ENCODE results near the gene ADGRF4.

ADGRF4 gene

DNA sequence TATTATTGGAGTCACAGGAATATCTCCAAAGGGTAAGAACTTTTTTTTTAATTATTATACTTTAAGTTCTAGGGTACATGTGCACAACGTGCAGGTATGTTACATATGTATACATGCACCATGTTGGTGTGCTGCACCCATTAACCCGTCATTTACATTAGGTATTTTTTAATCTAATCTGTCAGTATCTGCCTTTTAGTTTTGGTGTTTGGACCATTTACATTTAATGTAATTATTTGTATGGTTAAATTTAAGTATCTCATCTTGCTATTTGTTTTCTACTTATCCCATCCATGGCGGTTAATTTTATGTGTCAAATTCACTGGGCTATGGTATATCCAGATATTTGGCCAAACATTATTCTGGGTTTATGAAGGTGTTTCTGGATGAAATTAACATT is 68.1 kb downstream of the ADGRF4 start:
- no peak overlapping the region for H3K4me3 ChIP-seq (ENCODE audit: low read depth in 1 of 2, low read length in 2 of 2)
- H3K27me3 ChIP-seq (ENCODE audit: insufficient read depth, low read length, poor library complexity), result no peaks in the 10 kb centered on the region
- no peak for TF ChIP-seq EZH2 (IDR thresholded peaks at IDR 0.05; ENCODE audit: borderline replicate concordance, low read depth, low read length, severe bottlenecking)
- TF ChIP-seq, protein P1, sequence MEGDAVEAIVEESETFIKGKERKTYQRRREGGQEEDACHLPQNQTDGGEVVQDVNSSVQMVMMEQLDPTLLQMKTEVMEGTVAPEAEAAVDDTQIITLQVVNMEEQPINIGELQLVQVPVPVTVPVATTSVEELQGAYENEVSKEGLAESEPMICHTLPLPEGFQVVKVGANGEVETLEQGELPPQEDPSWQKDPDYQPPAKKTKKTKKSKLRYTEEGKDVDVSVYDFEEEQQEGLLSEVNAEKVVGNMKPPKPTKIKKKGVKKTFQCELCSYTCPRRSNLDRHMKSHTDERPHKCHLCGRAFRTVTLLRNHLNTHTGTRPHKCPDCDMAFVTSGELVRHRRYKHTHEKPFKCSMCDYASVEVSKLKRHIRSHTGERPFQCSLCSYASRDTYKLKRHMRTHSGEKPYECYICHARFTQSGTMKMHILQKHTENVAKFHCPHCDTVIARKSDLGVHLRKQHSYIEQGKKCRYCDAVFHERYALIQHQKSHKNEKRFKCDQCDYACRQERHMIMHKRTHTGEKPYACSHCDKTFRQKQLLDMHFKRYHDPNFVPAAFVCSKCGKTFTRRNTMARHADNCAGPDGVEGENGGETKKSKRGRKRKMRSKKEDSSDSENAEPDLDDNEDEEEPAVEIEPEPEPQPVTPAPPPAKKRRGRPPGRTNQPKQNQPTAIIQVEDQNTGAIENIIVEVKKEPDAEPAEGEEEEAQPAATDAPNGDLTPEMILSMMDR (IDR thresholded peaks at IDR 0.05; ENCODE audit: borderline replicate concordance, extremely low read depth, low read length, poor library complexity, severe bottlenecking), result no peak
- no peak overlapping the region for H3K9ac ChIP-seq (ENCODE audit: low read depth, low read length)
- H3K4me2 ChIP-seq (ENCODE audit: insufficient read depth, low read length), result no peak overlapping the region
- H3K27ac ChIP-seq (ENCODE audit: low read length), result no peak overlapping the region
- no peaks in the 10 kb centered on the region for H3K36me3 ChIP-seq (ENCODE audit: insufficient read depth, low read length)
- H4K20me1 ChIP-seq (ENCODE audit: insufficient read depth, low read length), result no peaks in the 10 kb centered on the region
- H3K9me3 ChIP-seq (ENCODE audit: insufficient read depth, low read length, severe bottlenecking), result no peaks in the 10 kb centered on the region
- ATAC-seq (ENCODE audit: insufficient read depth, low read depth), result no peak
- H3K79me2 ChIP-seq (ENCODE audit: insufficient read depth, low read length), result no peaks in the 10 kb centered on the region
- no peak overlapping the region for H2AFZ ChIP-seq (ENCODE audit: low read depth, low read length)
- no peak for DNase-seq
- H3K4me1 ChIP-seq (ENCODE audit: insufficient read depth, low read length), result no peaks in the 10 kb centered on the region

- Histone ChIP-seq H4K20me1 (ENCODE audit: insufficient read depth, low read length) (no peaks in the 10 kb centered on the region), H3K4me1 (ENCODE audit: insufficient read depth, low read length) (no peaks in the 10 kb centered on the region), H3K27ac (ENCODE audit: low read length) (no peak overlapping the region), H3K9ac (ENCODE audit: low read depth, low read length) (no peak overlapping the region), H3K4me2 (ENCODE audit: insufficient read depth, low read length) (no peak overlapping the region), H3K4me3 (ENCODE audit: low read depth in 1 of 2, low read length in 2 of 2) (no peak overlapping the region), H3K27me3 (ENCODE audit: insufficient read depth, low read length, poor library complexity) (no peaks in the 10 kb centered on the region), H3K9me3 (ENCODE audit: insufficient read depth, low read length, severe bottlenecking) (no peaks in the 10 kb centered on the region), H3K36me3 (ENCODE audit: insufficient read depth, low read length) (no peaks in the 10 kb centered on the region), H2AFZ (ENCODE audit: low read depth, low read length) (no peak overlapping the region), H3K79me2 (ENCODE audit: insufficient read depth, low read length) (no peaks in the 10 kb centered on the region)
- ATAC-seq (ENCODE audit: insufficient read depth, low read depth) (no peak), DNase-seq (no peak)
- no peak for TF ChIP-seq EZH2 (IDR thresholded peaks at IDR 0.05; ENCODE audit: borderline replicate concordance, low read depth, low read length, severe bottlenecking)
- TF ChIP-seq, protein P1 (IDR thresholded peaks at IDR 0.05; ENCODE audit: borderline replicate concordance, extremely low read depth, low read length, poor library complexity, severe bottlenecking), result no peak
Measured at GRCh38 chr6:47767102-47767501, 68.7 kb downstream of the ADGRF4 start.

DNA sequence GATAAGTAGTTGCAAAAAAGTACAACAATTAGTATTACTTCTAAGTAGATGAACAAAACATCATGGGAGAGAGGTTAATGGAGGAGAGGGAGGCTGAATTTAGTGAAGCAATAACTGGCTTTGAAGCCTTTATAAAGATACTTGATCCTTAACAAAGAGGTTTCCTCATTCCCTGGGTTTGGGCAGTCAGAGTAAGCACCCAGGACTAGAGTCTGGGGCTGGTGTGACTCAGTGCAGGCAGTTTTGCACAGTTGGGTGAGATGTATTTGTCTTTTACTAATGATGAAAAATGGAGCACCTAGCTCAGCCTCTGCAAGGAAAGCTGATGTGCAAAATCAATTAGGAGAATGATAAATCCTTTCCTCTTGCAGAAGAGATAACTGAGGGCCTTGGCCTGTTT is 71.6 kb downstream of the ADGRF4 start:
- Histone ChIP-seq H3K79me2 (ENCODE audit: insufficient read depth, low read length) (no peaks in the 10 kb centered on the region), H3K9ac (ENCODE audit: low read depth, low read length) (no peak overlapping the region), H3K36me3 (ENCODE audit: insufficient read depth, low read length) (no peaks in the 10 kb centered on the region), H4K20me1 (ENCODE audit: insufficient read depth, low read length) (no peaks in the 10 kb centered on the region), H3K4me3 (ENCODE audit: low read depth in 1 of 2, low read length in 2 of 2) (no peak overlapping the region), H3K4me1 (ENCODE audit: insufficient read depth, low read length) (no peaks in the 10 kb centered on the region), H3K9me3 (ENCODE audit: insufficient read depth, low read length, severe bottlenecking) (no peaks in the 10 kb centered on the region), H2AFZ (ENCODE audit: low read depth, low read length) (no peak overlapping the region), H3K27ac (ENCODE audit: low read length) (no peak overlapping the region), H3K4me2 (ENCODE audit: insufficient read depth, low read length) (no peak overlapping the region), H3K27me3 (ENCODE audit: insufficient read depth, low read length, poor library complexity) (no peaks in the 10 kb centered on the region)
- DNase-seq (no peak), ATAC-seq (ENCODE audit: insufficient read depth, low read depth) (no peak)
- TF ChIP-seq EZH2 (IDR thresholded peaks at IDR 0.05; ENCODE audit: borderline replicate concordance, low read depth, low read length, severe bottlenecking), result no peak
- TF ChIP-seq, protein P1 (IDR thresholded peaks at IDR 0.05; ENCODE audit: borderline replicate concordance, extremely low read depth, low read length, poor library complexity, severe bottlenecking), result no peak
